Stimulated activated CD8-positive, alpha-beta memory T cell treated with anti-CD3 and anti-CD28 coated beads, Interleukin-12 subunit alpha, Interleukin-12 subunit beta, amount 100 ng/mL, for 4 hours (primary cell): ENCODE results near the gene ODAD4.
A peak's percentile ranks its signal among the peaks of the same experiment; 100 is the strongest.

Source experiments
- DNase-seq: peaks from one replicate; pipeline ENCODE4 v3.0.0-alpha.2; 2020; ENCODE audit warnings: low read depth

The ODAD4 gene

GRCh38 chr17:41939693-41940090, 9.3 kb downstream of the ODAD4 start:
- DNase-seq = no peak

GRCh38 chr17:41941168-41941567, 10.8 kb downstream of the ODAD4 start:
- DNase-seq = no peak

- DNase-seq = no peak
Measured at GRCh38 chr17:41942626-41943373, 12.4 kb downstream of the ODAD4 start.

GRCh38 chr17:41943492-41943891, 13.1 kb downstream of the ODAD4 start:
- DNase-seq = no peak

- no peak for DNase-seq
Measured at GRCh38 chr17:41944943-41945342, 14.5 kb downstream of the ODAD4 start.

- no peak for DNase-seq
Measured at GRCh38 chr17:41948762-41949460, 18.5 kb downstream of the ODAD4 start.

GRCh38 chr17:41956522-41956921, 26.1 kb downstream of the ODAD4 start:
- no peak for DNase-seq

- no peak for DNase-seq
Measured at GRCh38 chr17:41957031-41957868, 26.8 kb downstream of the ODAD4 start.

GRCh38 chr17:41957869-41958439, 27.5 kb downstream of the ODAD4 start:
- DNase-seq = no peak

GRCh38 chr17:41959030-41959335, 28.6 kb downstream of the ODAD4 start:
- DNase-seq = no peak

- DNase-seq = no peak
Measured at GRCh38 chr17:41959336-41960095, 29.1 kb downstream of the ODAD4 start.

- DNase-seq = no peak
Measured at GRCh38 chr17:41962111-41962510, 31.7 kb downstream of the ODAD4 start.

GRCh38 chr17:41962768-41963434, 32.5 kb downstream of the ODAD4 start:
- DNase-seq = peak; percentile 42

- DNase-seq = peak; percentile 24
Measured at GRCh38 chr17:41965694-41966462, 35.5 kb downstream of the ODAD4 start.

- DNase-seq = peak; percentile 89
Measured at GRCh38 chr17:41966463-41967140, 36.2 kb downstream of the ODAD4 start, which contains the start of gene CNP. CNP (plus strand) TSS chr17:41966795; CDS start chr17:41966885, 90 bp downstream.

GRCh38 chr17:41967141-41967920, 36.9 kb downstream of the ODAD4 start:
- no peak for DNase-seq

- no peak for DNase-seq
Measured at GRCh38 chr17:41967921-41968578, 37.6 kb downstream of the ODAD4 start.

GRCh38 chr17:41968676-41969075, 38.3 kb downstream of the ODAD4 start:
- DNase-seq = no peak
